ENCODE data around the gene NFE2L3. TPM values are rescaled to one million over a fixed set of nuclear protein-coding genes. Genes with fewer than 3 reads are reported as not detected.

The NFE2L3 gene
- total RNA-seq, 1 experiment from 2014 or later: 39.2 TPM

DNA sequence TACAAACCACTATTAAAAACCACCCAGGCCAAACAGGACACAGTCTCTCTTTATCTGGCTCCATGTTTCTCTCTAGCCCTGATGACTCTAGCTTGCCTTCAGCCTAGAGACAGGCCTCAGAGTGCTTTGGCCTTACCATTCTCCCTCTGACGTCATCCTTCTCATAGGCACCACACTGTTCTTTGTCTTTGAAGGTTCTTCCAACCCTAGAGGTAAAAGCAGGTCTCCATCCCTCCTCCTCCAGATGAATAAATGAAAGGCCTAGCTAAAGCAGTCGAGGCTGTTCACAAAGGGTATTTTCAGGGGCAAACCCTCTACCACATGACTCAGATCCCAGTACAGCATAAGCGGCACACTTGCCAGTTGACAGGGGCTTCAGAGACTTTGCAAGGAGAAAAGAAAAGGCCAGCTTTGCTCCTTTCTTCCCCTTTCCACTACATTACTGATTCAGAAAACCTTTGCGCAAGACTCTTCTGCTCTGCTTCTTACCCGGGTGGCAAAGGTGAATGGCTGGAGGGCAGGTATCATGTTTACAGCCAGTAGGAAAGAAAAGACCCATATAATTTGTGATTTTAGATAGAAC lies 14.8 kb downstream of the NFE2L3 start:
- no TSS peak for BruUV-seq (replicated peaks)
- no peak overlapping the region for H3K4me3 Mint-ChIP-seq (ENCODE audit: unreplicated experiment)
- H3K27me3 Mint-ChIP-seq (ENCODE audit: insufficient read depth, unreplicated experiment): no peaks in the 10 kb centered on the region
- Histone ChIP-seq H3K4me3 (ENCODE audit: low read depth, low read length) (no peak overlapping the region), H3K36me3 (ENCODE audit: control insufficient read depth, insufficient read depth, low read length) (no peaks in the 10 kb centered on the region), H3K4me1 (peaks cover 25% of the 10 kb centered on the region), H3K9me3 (no peaks in the 10 kb centered on the region), H3K27me3 (replicated peaks; ENCODE audit: control insufficient read depth, insufficient read depth, low read length) (no peaks in the 10 kb centered on the region)
- TF ChIP-seq, protein P1, sequence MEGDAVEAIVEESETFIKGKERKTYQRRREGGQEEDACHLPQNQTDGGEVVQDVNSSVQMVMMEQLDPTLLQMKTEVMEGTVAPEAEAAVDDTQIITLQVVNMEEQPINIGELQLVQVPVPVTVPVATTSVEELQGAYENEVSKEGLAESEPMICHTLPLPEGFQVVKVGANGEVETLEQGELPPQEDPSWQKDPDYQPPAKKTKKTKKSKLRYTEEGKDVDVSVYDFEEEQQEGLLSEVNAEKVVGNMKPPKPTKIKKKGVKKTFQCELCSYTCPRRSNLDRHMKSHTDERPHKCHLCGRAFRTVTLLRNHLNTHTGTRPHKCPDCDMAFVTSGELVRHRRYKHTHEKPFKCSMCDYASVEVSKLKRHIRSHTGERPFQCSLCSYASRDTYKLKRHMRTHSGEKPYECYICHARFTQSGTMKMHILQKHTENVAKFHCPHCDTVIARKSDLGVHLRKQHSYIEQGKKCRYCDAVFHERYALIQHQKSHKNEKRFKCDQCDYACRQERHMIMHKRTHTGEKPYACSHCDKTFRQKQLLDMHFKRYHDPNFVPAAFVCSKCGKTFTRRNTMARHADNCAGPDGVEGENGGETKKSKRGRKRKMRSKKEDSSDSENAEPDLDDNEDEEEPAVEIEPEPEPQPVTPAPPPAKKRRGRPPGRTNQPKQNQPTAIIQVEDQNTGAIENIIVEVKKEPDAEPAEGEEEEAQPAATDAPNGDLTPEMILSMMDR (IDR thresholded peaks at IDR 0.05; ENCODE audit: insufficient read depth in 1 of 2, low read depth in 1 of 2, low read length in 1 of 2, severe bottlenecking in 1 of 2, unreplicated experiment in 1 of 2): no peak
- peaks cover 11% of the 10 kb centered on the region for H3K36me3 Mint-ChIP-seq (ENCODE audit: insufficient read depth, unreplicated experiment)
- H3K27ac Mint-ChIP-seq (ENCODE audit: unreplicated experiment): peak overlapping the region; percentile 55
- peaks cover 10% of the 10 kb centered on the region for H3K4me1 Mint-ChIP-seq (ENCODE audit: low read depth, unreplicated experiment)
- ChIA-PET CTCF (interaction anchor here (1.8 kb wide), 1 partner anchor 11 kb away, joined by 4 read pairs; no protein-coding TSS in a partner anchor), POLR2A (interaction anchor here (0.6 kb wide), 1 partner anchor 44 kb away, joined by 3 read pairs; no protein-coding TSS in a partner anchor)
- no peaks in the 10 kb centered on the region for H3K9me3 Mint-ChIP-seq (ENCODE audit: unreplicated experiment)
- intact Hi-C loops (cut with micrococcal nuclease; ENCODE audit: unreplicated experiment): no loop called here
- DNase-seq: no peak

DNA sequence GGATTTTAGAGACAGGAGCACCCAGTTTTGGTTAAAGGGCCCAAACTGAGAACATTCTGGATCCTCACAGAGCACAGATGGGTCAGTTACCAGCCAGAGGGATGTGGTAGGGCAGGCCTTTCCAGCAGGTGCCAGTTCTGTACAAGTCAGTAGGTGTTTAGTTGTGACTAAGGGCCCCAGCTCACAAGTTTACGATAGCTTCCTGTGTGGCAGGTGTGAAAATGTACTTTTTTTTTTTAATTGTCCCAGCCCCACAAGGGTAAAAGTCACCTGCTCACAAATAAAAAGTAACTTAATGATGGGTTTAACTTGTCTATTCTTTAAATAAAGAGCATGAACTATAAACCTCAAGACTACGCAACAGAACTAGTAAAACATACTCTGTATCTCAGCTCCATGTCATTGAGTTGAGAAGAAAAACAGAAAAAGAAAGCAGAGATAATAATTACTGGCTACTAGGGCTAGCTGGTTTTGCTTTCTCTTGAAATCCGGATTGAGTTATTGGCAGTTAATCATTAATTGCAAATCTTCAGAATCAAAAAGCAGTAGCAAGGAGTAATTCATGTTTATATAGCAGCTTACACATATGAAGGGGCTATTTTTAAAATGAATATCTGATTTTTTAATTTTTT lies 15.4 kb downstream of the NFE2L3 start:
- TF ChIP-seq, protein P1 (IDR thresholded peaks at IDR 0.05; ENCODE audit: insufficient read depth in 1 of 2, low read depth in 1 of 2, low read length in 1 of 2, severe bottlenecking in 1 of 2, unreplicated experiment in 1 of 2): no peak
- Histone ChIP-seq H3K4me3 (ENCODE audit: low read depth, low read length) (no peak overlapping the region), H3K27me3 (replicated peaks; ENCODE audit: control insufficient read depth, insufficient read depth, low read length) (no peaks in the 10 kb centered on the region), H3K9me3 (no peaks in the 10 kb centered on the region), H3K36me3 (ENCODE audit: control insufficient read depth, insufficient read depth, low read length) (no peaks in the 10 kb centered on the region), H3K4me1 (peaks cover 25% of the 10 kb centered on the region)
- DNase-seq: no peak
- Mint-ChIP-seq H3K36me3 (ENCODE audit: insufficient read depth, unreplicated experiment) (peaks cover 12% of the 10 kb centered on the region), H3K9me3 (ENCODE audit: unreplicated experiment) (no peaks in the 10 kb centered on the region), H3K4me1 (ENCODE audit: low read depth, unreplicated experiment) (peaks cover 10% of the 10 kb centered on the region), H3K27me3 (ENCODE audit: insufficient read depth, unreplicated experiment) (no peaks in the 10 kb centered on the region), H3K27ac (ENCODE audit: unreplicated experiment) (peak overlapping the region; percentile 55), H3K4me3 (ENCODE audit: unreplicated experiment) (no peak overlapping the region)
- intact Hi-C loops (cut with micrococcal nuclease; ENCODE audit: unreplicated experiment): no loop called here
- POLR2A ChIA-PET: interaction anchor here (0.6 kb wide), 1 partner anchor 79 kb away, joined by 3 read pairs; no protein-coding TSS in a partner anchor
- no TSS peak for BruUV-seq (replicated peaks)
- CTCF ChIA-PET: no interaction called here

DNA sequence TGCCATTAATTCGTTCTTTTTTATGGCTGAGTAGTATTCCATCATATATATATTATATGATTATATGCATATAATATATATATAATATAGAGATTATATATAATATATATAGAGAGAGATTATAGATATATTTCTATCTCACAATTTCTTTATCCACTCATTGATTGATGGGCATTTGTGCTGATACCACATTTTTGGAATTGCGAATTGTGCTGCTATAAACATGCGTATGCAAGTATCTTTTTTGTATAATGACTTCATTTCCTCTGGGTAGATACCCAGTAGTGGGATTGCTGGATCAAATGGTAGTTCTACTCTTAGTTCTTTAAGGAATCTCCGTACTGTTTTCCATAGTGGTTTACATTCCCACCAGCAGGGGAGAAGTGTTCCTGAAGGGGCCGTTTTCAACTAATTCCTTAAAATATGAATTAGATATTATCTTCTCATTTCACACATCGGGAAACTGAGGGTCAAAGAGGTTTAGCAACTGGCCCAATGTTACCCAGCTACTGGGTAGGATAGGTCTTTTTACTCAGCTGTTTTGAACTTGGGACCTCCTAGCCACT lies 16.5 kb downstream of the NFE2L3 start:
- intact Hi-C loops (cut with micrococcal nuclease; ENCODE audit: unreplicated experiment): no loop called here
- no peaks in the 10 kb centered on the region for H3K27me3 Mint-ChIP-seq (ENCODE audit: insufficient read depth, unreplicated experiment)
- peaks cover 11% of the 10 kb centered on the region for H3K4me1 Mint-ChIP-seq (ENCODE audit: low read depth, unreplicated experiment)
- DNase-seq: no peak
- H3K36me3 ChIP-seq (ENCODE audit: control insufficient read depth, insufficient read depth, low read length): no peaks in the 10 kb centered on the region
- ChIA-PET POLR2A (no interaction called here), CTCF (no interaction called here)
- no TSS peak for BruUV-seq (replicated peaks)
- H3K4me1 ChIP-seq: peaks cover 25% of the 10 kb centered on the region
- no peak overlapping the region for H3K4me3 Mint-ChIP-seq (ENCODE audit: unreplicated experiment)
- no peaks in the 10 kb centered on the region for H3K9me3 Mint-ChIP-seq (ENCODE audit: unreplicated experiment)
- no peak overlapping the region for H3K4me3 ChIP-seq (ENCODE audit: low read depth, low read length)
- no peaks in the 10 kb centered on the region for H3K27me3 ChIP-seq (replicated peaks; ENCODE audit: control insufficient read depth, insufficient read depth, low read length)
- TF ChIP-seq, protein P1 (IDR thresholded peaks at IDR 0.05; ENCODE audit: insufficient read depth in 1 of 2, low read depth in 1 of 2, low read length in 1 of 2, severe bottlenecking in 1 of 2, unreplicated experiment in 1 of 2): no peak
- H3K9me3 ChIP-seq: no peaks in the 10 kb centered on the region
- H3K36me3 Mint-ChIP-seq (ENCODE audit: insufficient read depth, unreplicated experiment): peaks cover 12% of the 10 kb centered on the region
- no peak overlapping the region for H3K27ac Mint-ChIP-seq (ENCODE audit: unreplicated experiment)
